Endothelial cell of umbilical vein (primary cell): ENCODE data around the gene SIN3A. TPM values are rescaled to one million over a fixed set of nuclear protein-coding genes. Genes with fewer than 3 reads are reported as not detected.

Experiments
- BruUV-seq: library from RNA; stranded (reverse); fragments of 400-500 nt; replicated peaks from 2 replicates; lab custom pipeline; 2021; lab: Mats Ljungman, UMichigan
- CTCF ChIA-PET: fragments of 300-600, 350-600 bp; sonication (Branson Sonifier 250); formaldehyde crosslinking; loops from one replicate; lab custom pipeline; 2021; ENCODE audit warnings: antibody characterized with exemption, inconsistent platforms; lab: Charles Lee
- POLR2A ChIA-PET: fragments of 300-600, 350-600 bp; sonication (Branson Sonifier 250); formaldehyde crosslinking; loops from one replicate; lab custom pipeline; 2021; ENCODE audit warnings: antibody characterized with exemption, inconsistent platforms; lab: Charles Lee
- DNase-seq: peaks from one replicate; pipeline ENCODE4 v3.0.0-alpha.2; 2011; ENCODE audit warnings: low read depth, low spot score
- FAIRE-seq: peaks from 2 replicates; lab custom pipeline; 2011; peaks lifted over from hg19 to GRCh38; lab: Jason Lieb, UNC
- H2AFZ ChIP-seq: 2 replicates; pipeline ENCODE4 v1.6.0; 2012; ENCODE audit warnings: low read depth, low read length, control low read depth, inconsistent platforms
- H3K27ac ChIP-seq: 2 replicates; pipeline ENCODE4 v1.5.1; 2011; ENCODE audit warnings: low read depth, mild to moderate bottlenecking, control low read depth, low read length, moderate library complexity; ENCODE audit not compliant: insufficient read depth
- H3K27me3 ChIP-seq, 2 experiments: 2 replicates each; pipeline versions ENCODE4 v1.6.0 to v1.6.1; 2011; ENCODE audit warnings: low read length in 2 of 2, mixed read lengths in 1 of 2; ENCODE audit not compliant: control insufficient read depth in 2 of 2, insufficient read depth in 2 of 2
- H3K36me3 ChIP-seq, 2 experiments: 2 replicates in 1 of 2; 3 replicates in 1 of 2; pipeline ENCODE4 v1.5.1; 2011; ENCODE audit warnings: low read length in 2 of 2, mild to moderate bottlenecking in 1 of 2, moderate library complexity in 1 of 2; ENCODE audit not compliant: control insufficient read depth in 2 of 2, insufficient read depth in 2 of 2; ENCODE audit errors: extremely low read depth in 1 of 2
- H3K4me1 ChIP-seq: 3 replicates; pipeline ENCODE4 v1.5.1; 2011; ENCODE audit warnings: mild to moderate bottlenecking, low read length; ENCODE audit not compliant: control insufficient read depth, insufficient read depth; ENCODE audit errors: extremely low read depth
- H3K4me2 ChIP-seq: 2 replicates; pipeline ENCODE4 v1.6.1; 2011; ENCODE audit warnings: low read length, control low read depth, mixed read lengths; ENCODE audit not compliant: insufficient read depth
- H3K4me3 ChIP-seq, 3 experiments: fragments of 200-600 bp in 1 of 3; sonication (generic), shearing (Covaris generic) in 1 of 3; replicated peaks in 1 of 3; 2 replicates each; pipeline ENCODE4 v1.5.1; 2011 to 2016; ENCODE audit warnings: control low read depth in 3 of 3, low read length in 3 of 3, mild to moderate bottlenecking in 2 of 3, inconsistent platforms in 1 of 3, low read depth in 1 of 3, moderate library complexity in 1 of 3; ENCODE audit not compliant: insufficient read depth in 1 of 3
- H3K79me2 ChIP-seq: 2 replicates; pipeline ENCODE4 v1.6.0; 2012; ENCODE audit warnings: low read length, inconsistent platforms; ENCODE audit not compliant: control insufficient read depth, insufficient read depth
- H3K9ac ChIP-seq: replicated peaks from 2 replicates; pipeline ENCODE3; 2011; ENCODE audit warnings: low read length, control low read depth; ENCODE audit not compliant: insufficient read depth; ENCODE audit errors: extremely low read depth
- H3K9me1 ChIP-seq: replicated peaks from 3 replicates; pipeline ENCODE4 v1.6.0; 2011; ENCODE audit warnings: mild to moderate bottlenecking, low read length; ENCODE audit not compliant: control insufficient read depth, insufficient read depth; ENCODE audit errors: extremely low read depth
- H3K9me3 ChIP-seq: replicated peaks from 2 replicates; pipeline ENCODE4 v1.5.1; 2012; ENCODE audit warnings: low read length, inconsistent platforms; ENCODE audit not compliant: control insufficient read depth, insufficient read depth
- H4K20me1 ChIP-seq: replicated peaks from 2 replicates; pipeline ENCODE3; 2011; ENCODE audit warnings: mild to moderate bottlenecking, low read length; ENCODE audit not compliant: control insufficient read depth, insufficient read depth; ENCODE audit errors: extremely low read depth
- EZH2 ChIP-seq: IDR thresholded peaks from 2 replicates; pipeline ENCODE4 v1.6.1; 2012; ENCODE audit warnings: borderline replicate concordance, low read depth, mild to moderate bottlenecking, moderate library complexity, low read length, inconsistent platforms; ENCODE audit not compliant: severe bottlenecking
- FOS ChIP-seq: IDR thresholded peaks from 2 replicates; pipeline ENCODE4 v1.6.1; 2011; ENCODE audit warnings: mild to moderate bottlenecking, low read length, moderate library complexity, borderline replicate concordance; ENCODE audit not compliant: insufficient read depth
- GATA2 ChIP-seq: IDR thresholded peaks from 2 replicates; pipeline ENCODE4 v1.7.0; 2011; ENCODE audit warnings: low read depth, mild to moderate bottlenecking, moderate library complexity, mixed read lengths, low read length; ENCODE audit not compliant: insufficient read length, insufficient read depth
- JUN ChIP-seq: IDR thresholded peaks from 2 replicates; pipeline ENCODE4 v1.6.1; 2011; ENCODE audit warnings: borderline replicate concordance, low read depth; ENCODE audit not compliant: insufficient read length, insufficient read depth
- MYC ChIP-seq: IDR thresholded peaks from one replicate; pipeline ENCODE4 v1.6.1; 2011; ENCODE audit warnings: mild to moderate bottlenecking, low read depth, low read length
- POLR2A ChIP-seq: IDR thresholded peaks from 2 replicates; pipeline ENCODE4 v1.6.1; 2012; ENCODE audit warnings: low read depth, mild to moderate bottlenecking, control low read depth, low read length
- POLR2AphosphoS5 ChIP-seq: IDR thresholded peaks from 2 replicates; pipeline ENCODE4 v1.6.1; 2012; ENCODE audit warnings: low read depth, mild to moderate bottlenecking, control low read depth, low read length, moderate library complexity; ENCODE audit not compliant: insufficient read depth
- dilution Hi-C: fragments of 300-500 bp; cut with MboI; formaldehyde crosslinking; loops from one replicate; pipeline ENCODE4 v1.15.0; 2019; ENCODE audit warnings: low sequenced_read_pairs; ENCODE audit not compliant: extremely low pct_ligation_motif_present
- intact Hi-C: fragments of 100-400 bp; cut with micrococcal nuclease; formaldehyde crosslinking; loops from one replicate; pipeline ENCODE4 v1.10.0; 2022
- polyA plus RNA-seq, 4 experiments: library from polyadenylated mRNA; depleted of rRNA in 3 of 4; stranded (reverse) in 3 of 4; unstranded in 1 of 4; fragments of >200 nt; gene quantifications; 2 replicates each; pipeline versions ENCODE4 v1.2.1 to v1.2.3, GENCODE V29; 2011 to 2012; ENCODE audit warnings: missing spikeins in 1 of 4
- total RNA-seq: library from RNA; stranded (reverse); gene quantifications from 2 replicates; pipeline ENCODE4 v1.2.3, GENCODE V29; 2021
- TF ChIP-seq, protein P1 (sequence below), 2 donors: IDR thresholded peaks; 1 replicate in 1 of 2; 2 replicates in 1 of 2; pipeline ENCODE4 v1.5.1; 2011; ENCODE audit warnings: low read length in 2 of 2, mild to moderate bottlenecking in 2 of 2, moderate library complexity in 2 of 2, control low read depth in 1 of 2, inconsistent platforms in 1 of 2, low read depth in 1 of 2; ENCODE audit not compliant: insufficient read depth in 1 of 2; ENCODE audit errors: extremely low read depth in 1 of 2
- TF ChIP-seq, protein P2 (sequence below): IDR thresholded peaks from 2 replicates; pipeline ENCODE4 v1.6.1; 2011; ENCODE audit not compliant: insufficient read depth, insufficient read length

The SIN3A gene
- total and polyA plus RNA-seq, 2 donors (not counting 3 experiments of a cell fraction or from before 2014, with no cell fraction given) = 30.6 to 44.5 TPM

DNA sequence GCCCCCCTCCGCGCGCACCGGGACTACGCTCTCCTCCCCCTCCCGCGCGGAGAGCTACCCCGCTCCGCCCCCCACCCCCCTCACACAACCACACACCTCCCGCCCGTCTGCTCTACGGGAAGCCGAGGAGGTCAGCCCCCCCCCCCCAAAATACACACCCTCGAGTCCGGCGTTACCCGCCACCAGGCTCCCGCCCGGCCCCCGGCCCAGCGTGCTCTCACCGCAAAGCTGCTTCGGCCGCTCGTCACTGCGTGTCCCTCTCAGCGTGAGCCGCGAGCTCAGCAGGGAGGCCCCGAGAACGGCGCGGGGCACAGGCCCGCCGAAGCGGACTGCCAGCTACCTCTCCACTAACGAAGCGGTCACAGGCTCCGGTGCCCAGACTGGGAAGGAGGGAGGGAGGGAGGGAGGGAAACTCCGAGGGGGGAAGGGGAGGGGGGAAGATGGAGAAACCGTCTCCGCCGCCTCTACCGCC lies 252 bp downstream of the SIN3A start:
- FAIRE-seq (no peak), DNase-seq (no peak)
- no TSS peak for BruUV-seq
- peaks cover 24% of the 10 kb centered on the region for H3K4me1 ChIP-seq
- H3K27me3 ChIP-seq = no peaks in the 10 kb centered on the region
- ChIA-PET CTCF (interaction anchor here (0.8 to 3.2 kb wide), 7 partner anchors 8 to 234 kb away, joined by 3 to 21 read pairs (median 4); partner anchors contain the start of genes MAN2C1 and SNX33), POLR2A (interaction anchor here (0.6 to 1.7 kb wide), 4 partner anchors 79 to 434 kb away, joined by 3 to 8 read pairs (median 4); partner anchors contain the start of gene MAN2C1)
- H3K9ac ChIP-seq = peak overlapping the region; percentile 77
- peak overlapping the region; percentile 28 for H2AFZ ChIP-seq
- peak overlapping the region; percentile 57 to 83 (median 83) for H3K4me3 ChIP-seq
- H3K9me3 ChIP-seq = no peaks in the 10 kb centered on the region
- peaks cover 3% of the 10 kb centered on the region for H4K20me1 ChIP-seq
- peak overlapping the region; percentile 67 for H3K27ac ChIP-seq
- dilution Hi-C loops (loop anchor here (25.0 kb wide), 1 partner anchor 136 kb away; the partner anchor contains the start of gene PTPN9), intact Hi-C loops (loop anchor here (5.0 kb wide), 3 partner anchors 344 to 489 kb away; no protein-coding TSS in a partner anchor)
- peaks cover 41% of the 10 kb centered on the region for H3K79me2 ChIP-seq
- TF ChIP-seq POLR2A (no peak), EZH2 (no peak), MYC (no peak), GATA2 (no peak), JUN (no peak), FOS (no peak), POLR2AphosphoS5 (no peak)
- TF ChIP-seq, protein P1, sequence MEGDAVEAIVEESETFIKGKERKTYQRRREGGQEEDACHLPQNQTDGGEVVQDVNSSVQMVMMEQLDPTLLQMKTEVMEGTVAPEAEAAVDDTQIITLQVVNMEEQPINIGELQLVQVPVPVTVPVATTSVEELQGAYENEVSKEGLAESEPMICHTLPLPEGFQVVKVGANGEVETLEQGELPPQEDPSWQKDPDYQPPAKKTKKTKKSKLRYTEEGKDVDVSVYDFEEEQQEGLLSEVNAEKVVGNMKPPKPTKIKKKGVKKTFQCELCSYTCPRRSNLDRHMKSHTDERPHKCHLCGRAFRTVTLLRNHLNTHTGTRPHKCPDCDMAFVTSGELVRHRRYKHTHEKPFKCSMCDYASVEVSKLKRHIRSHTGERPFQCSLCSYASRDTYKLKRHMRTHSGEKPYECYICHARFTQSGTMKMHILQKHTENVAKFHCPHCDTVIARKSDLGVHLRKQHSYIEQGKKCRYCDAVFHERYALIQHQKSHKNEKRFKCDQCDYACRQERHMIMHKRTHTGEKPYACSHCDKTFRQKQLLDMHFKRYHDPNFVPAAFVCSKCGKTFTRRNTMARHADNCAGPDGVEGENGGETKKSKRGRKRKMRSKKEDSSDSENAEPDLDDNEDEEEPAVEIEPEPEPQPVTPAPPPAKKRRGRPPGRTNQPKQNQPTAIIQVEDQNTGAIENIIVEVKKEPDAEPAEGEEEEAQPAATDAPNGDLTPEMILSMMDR (IDR thresholded peaks at IDR 0.05; ENCODE audit: extremely low read depth in 1 of 2, insufficient read depth in 1 of 2, low read depth in 1 of 2, low read length in 2 of 2) = no peak
- TF ChIP-seq, protein P2, sequence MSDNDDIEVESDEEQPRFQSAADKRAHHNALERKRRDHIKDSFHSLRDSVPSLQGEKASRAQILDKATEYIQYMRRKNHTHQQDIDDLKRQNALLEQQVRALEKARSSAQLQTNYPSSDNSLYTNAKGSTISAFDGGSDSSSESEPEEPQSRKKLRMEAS = no peak
- no peaks in the 10 kb centered on the region for H3K36me3 ChIP-seq
- H3K4me2 ChIP-seq = no peak overlapping the region
- no peaks in the 10 kb centered on the region for H3K9me1 ChIP-seq
